ENCODE measurements around the gene SEMA5A. TPM values are rescaled to one million over a fixed set of nuclear protein-coding genes. Genes with fewer than 3 reads are reported as not detected.
"Not testable (repeated sequence)": the region's sequence is repeated elsewhere in the genome, so short reads cannot be mapped to it uniquely, and the experiment has no call there.

Gene SEMA5A
- total RNA-seq, 2 experiments from 2014 or later, result 0.12 TPM

GRCh38 chr5:9354336-9355081 is 191.4 kb downstream of the SEMA5A start:
- Mint-ChIP-seq H3K4me3 (no peak overlapping the region), H3K9me3 (no peaks in the 10 kb centered on the region), H3K4me1 (no peaks in the 10 kb centered on the region), H3K27me3 (no peaks in the 10 kb centered on the region), H3K36me3 (ENCODE audit: low read depth) (no peaks in the 10 kb centered on the region), H3K27ac (no peak overlapping the region)
- ChIA-PET CTCF (no interaction called here), POLR2A (no interaction called here)
- no peak for DNase-seq

GRCh38 chr5:9353048-9353447 is 192.8 kb downstream of the SEMA5A start:
- H3K4me1 Mint-ChIP-seq; H3K27me3 Mint-ChIP-seq; H3K4me3 Mint-ChIP-seq; CTCF ChIA-PET; H3K9me3 Mint-ChIP-seq; H3K36me3 Mint-ChIP-seq (ENCODE audit: low read depth); DNase-seq; H3K27ac Mint-ChIP-seq; POLR2A ChIA-PET: not testable (repeated sequence)

GRCh38 chr5:9351546-9351945 is 194.3 kb downstream of the SEMA5A start:
- POLR2A ChIA-PET, result no interaction called here
- CTCF ChIA-PET, result no interaction called here
- Mint-ChIP-seq H3K9me3 (no peaks in the 10 kb centered on the region), H3K27me3 (no peaks in the 10 kb centered on the region), H3K36me3 (ENCODE audit: low read depth) (no peaks in the 10 kb centered on the region), H3K27ac (no peak overlapping the region), H3K4me1 (no peaks in the 10 kb centered on the region), H3K4me3 (no peak overlapping the region)
- DNase-seq, result no peak

GRCh38 chr5:9350301-9350797 is 195.5 kb downstream of the SEMA5A start:
- Mint-ChIP-seq H3K4me3 (no peak overlapping the region), H3K9me3 (no peaks in the 10 kb centered on the region), H3K36me3 (ENCODE audit: low read depth) (no peaks in the 10 kb centered on the region), H3K4me1 (no peaks in the 10 kb centered on the region), H3K27me3 (no peaks in the 10 kb centered on the region), H3K27ac (no peak overlapping the region)
- CTCF ChIA-PET, result no interaction called here
- POLR2A ChIA-PET, result no interaction called here
- no peak for DNase-seq

- no peaks in the 10 kb centered on the region for H3K27me3 Mint-ChIP-seq
- H3K4me3 Mint-ChIP-seq, result no peak overlapping the region
- ChIA-PET POLR2A (no interaction called here), CTCF (no interaction called here)
- no peaks in the 10 kb centered on the region for H3K4me1 Mint-ChIP-seq
- no peak overlapping the region for H3K27ac Mint-ChIP-seq
- no peaks in the 10 kb centered on the region for H3K9me3 Mint-ChIP-seq
- no peaks in the 10 kb centered on the region for H3K36me3 Mint-ChIP-seq (ENCODE audit: low read depth)
- DNase-seq, result no peak
Measured at GRCh38 chr5:9348401-9348996, 197.4 kb downstream of the SEMA5A start.

- no peaks in the 10 kb centered on the region for H3K27me3 Mint-ChIP-seq
- DNase-seq, result no peak
- H3K27ac Mint-ChIP-seq, result no peak overlapping the region
- no peaks in the 10 kb centered on the region for H3K36me3 Mint-ChIP-seq (ENCODE audit: low read depth)
- POLR2A ChIA-PET, result no interaction called here
- H3K4me3 Mint-ChIP-seq, result no peak overlapping the region
- CTCF ChIA-PET, result interaction anchor here (0.7 kb wide), 1 partner anchor 1431 kb away, joined by 3 read pairs; no protein-coding TSS in a partner anchor
- H3K4me1 Mint-ChIP-seq, result no peaks in the 10 kb centered on the region
- H3K9me3 Mint-ChIP-seq, result no peaks in the 10 kb centered on the region
Measured at GRCh38 chr5:9347541-9348295, 198.2 kb downstream of the SEMA5A start.

GRCh38 chr5:9347032-9347431 is 198.8 kb downstream of the SEMA5A start:
- Mint-ChIP-seq H3K4me1 (no peaks in the 10 kb centered on the region), H3K27ac (no peak overlapping the region), H3K27me3 (no peaks in the 10 kb centered on the region), H3K36me3 (ENCODE audit: low read depth) (no peaks in the 10 kb centered on the region), H3K4me3 (no peak overlapping the region), H3K9me3 (no peaks in the 10 kb centered on the region)
- DNase-seq, result no peak
- POLR2A ChIA-PET, result no interaction called here
- CTCF ChIA-PET, result interaction anchor here (0.7 kb wide), 1 partner anchor 1431 kb away, joined by 3 read pairs; no protein-coding TSS in a partner anchor

GRCh38 chr5:9344751-9345240 is 201.1 kb downstream of the SEMA5A start:
- H3K36me3 Mint-ChIP-seq (ENCODE audit: low read depth), result no peaks in the 10 kb centered on the region
- no peak for DNase-seq

GRCh38 chr5:9343146-9343850 is 202.6 kb downstream of the SEMA5A start:
- no peak for DNase-seq
- H3K4me1 Mint-ChIP-seq, result no peaks in the 10 kb centered on the region
- ChIA-PET CTCF (no interaction called here), POLR2A (no interaction called here)
- no peaks in the 10 kb centered on the region for H3K27me3 Mint-ChIP-seq
- no peaks in the 10 kb centered on the region for H3K36me3 Mint-ChIP-seq (ENCODE audit: low read depth)
- H3K27ac Mint-ChIP-seq, result no peak overlapping the region
- no peak overlapping the region for H3K4me3 Mint-ChIP-seq
- peaks cover under 1% of the 10 kb centered on the region for H3K9me3 Mint-ChIP-seq

More at GRCh38 chr5:9344751-9345240, 201.1 kb downstream of the SEMA5A start:
- H3K27me3 Mint-ChIP-seq, result no peaks in the 10 kb centered on the region
- ChIA-PET CTCF (no interaction called here), POLR2A (no interaction called here)
- H3K27ac Mint-ChIP-seq, result no peak overlapping the region
- H3K4me3 Mint-ChIP-seq, result no peak overlapping the region
- no peaks in the 10 kb centered on the region for H3K9me3 Mint-ChIP-seq
- no peaks in the 10 kb centered on the region for H3K4me1 Mint-ChIP-seq

GRCh38 chr5:9342161-9342787 is 203.6 kb downstream of the SEMA5A start:
- no peaks in the 10 kb centered on the region for H3K36me3 Mint-ChIP-seq (ENCODE audit: low read depth)
- ChIA-PET POLR2A (no interaction called here), CTCF (no interaction called here)
- H3K9me3 Mint-ChIP-seq, result peaks cover 2% of the 10 kb centered on the region
- H3K4me1 Mint-ChIP-seq, result no peaks in the 10 kb centered on the region
- DNase-seq, result no peak
- H3K4me3 Mint-ChIP-seq, result no peak overlapping the region
- no peaks in the 10 kb centered on the region for H3K27me3 Mint-ChIP-seq
- no peak overlapping the region for H3K27ac Mint-ChIP-seq

GRCh38 chr5:9340085-9340484 is 205.8 kb downstream of the SEMA5A start:
- CTCF ChIA-PET, result no interaction called here
- Mint-ChIP-seq H3K27ac (no peak overlapping the region), H3K4me3 (no peak overlapping the region), H3K9me3 (peaks cover 4% of the 10 kb centered on the region), H3K4me1 (no peaks in the 10 kb centered on the region), H3K27me3 (no peaks in the 10 kb centered on the region), H3K36me3 (ENCODE audit: low read depth) (no peaks in the 10 kb centered on the region)
- no peak for DNase-seq
- POLR2A ChIA-PET, result no interaction called here

GRCh38 chr5:9339206-9339818 is 206.6 kb downstream of the SEMA5A start:
- Mint-ChIP-seq H3K9me3 (peaks cover 6% of the 10 kb centered on the region), H3K4me3 (no peak overlapping the region), H3K4me1 (no peaks in the 10 kb centered on the region), H3K27me3 (no peaks in the 10 kb centered on the region), H3K27ac (no peak overlapping the region), H3K36me3 (ENCODE audit: low read depth) (no peaks in the 10 kb centered on the region)
- DNase-seq, result no peak
- POLR2A ChIA-PET, result no interaction called here
- CTCF ChIA-PET, result no interaction called here
